Uterus (tissue), 2 donors: ENCODE data around the gene DHRS12.

ENCODE experiments used
- POLR2A ChIP-seq, 2 donors: fragments of 450-650 bp; IDR thresholded peaks; one replicate each; pipeline ENCODE4 v1.6.1; 2016; ENCODE audit warnings: antibody characterized with exemption in 2 of 2, mild to moderate bottlenecking in 1 of 2, moderate library complexity in 1 of 2
- TF ChIP-seq, protein P1 (sequence below), 4 experiments: fragments of 200-600 bp in 2 of 4; fragments of 450-650 bp in 2 of 4; sonication (generic) in 2 of 4; IDR thresholded peaks; one replicate each; pipeline ENCODE4 v1.5.1; 2016 to 2019; ENCODE audit warnings: antibody characterized with exemption in 4 of 4, mild to moderate bottlenecking in 2 of 4, moderate library complexity in 1 of 4

DNA sequence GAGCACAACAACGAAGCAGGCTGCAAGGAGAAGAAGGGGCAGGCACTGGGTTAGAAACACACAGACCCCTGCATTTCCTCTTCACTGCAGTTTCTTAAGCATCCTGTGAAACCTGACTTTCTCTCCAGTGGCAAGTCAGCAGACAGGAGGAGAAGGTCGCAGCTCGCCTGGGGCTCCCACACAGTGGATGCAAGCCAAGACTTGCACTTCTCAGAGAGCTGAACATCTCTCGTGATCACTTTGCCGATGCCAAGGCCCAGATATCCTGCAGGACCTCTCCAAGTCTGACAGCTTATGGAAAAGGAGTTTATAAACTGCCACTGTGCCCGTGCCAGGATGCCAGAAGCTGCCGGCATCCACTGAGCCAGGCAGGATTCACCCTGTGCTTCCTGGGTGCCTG is 22.6 kb upstream of the DHRS12 start:
- TF ChIP-seq POLR2A (IDR thresholded peaks at IDR 0.05): no peak
- TF ChIP-seq, protein P1, sequence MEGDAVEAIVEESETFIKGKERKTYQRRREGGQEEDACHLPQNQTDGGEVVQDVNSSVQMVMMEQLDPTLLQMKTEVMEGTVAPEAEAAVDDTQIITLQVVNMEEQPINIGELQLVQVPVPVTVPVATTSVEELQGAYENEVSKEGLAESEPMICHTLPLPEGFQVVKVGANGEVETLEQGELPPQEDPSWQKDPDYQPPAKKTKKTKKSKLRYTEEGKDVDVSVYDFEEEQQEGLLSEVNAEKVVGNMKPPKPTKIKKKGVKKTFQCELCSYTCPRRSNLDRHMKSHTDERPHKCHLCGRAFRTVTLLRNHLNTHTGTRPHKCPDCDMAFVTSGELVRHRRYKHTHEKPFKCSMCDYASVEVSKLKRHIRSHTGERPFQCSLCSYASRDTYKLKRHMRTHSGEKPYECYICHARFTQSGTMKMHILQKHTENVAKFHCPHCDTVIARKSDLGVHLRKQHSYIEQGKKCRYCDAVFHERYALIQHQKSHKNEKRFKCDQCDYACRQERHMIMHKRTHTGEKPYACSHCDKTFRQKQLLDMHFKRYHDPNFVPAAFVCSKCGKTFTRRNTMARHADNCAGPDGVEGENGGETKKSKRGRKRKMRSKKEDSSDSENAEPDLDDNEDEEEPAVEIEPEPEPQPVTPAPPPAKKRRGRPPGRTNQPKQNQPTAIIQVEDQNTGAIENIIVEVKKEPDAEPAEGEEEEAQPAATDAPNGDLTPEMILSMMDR (IDR thresholded peaks at IDR 0.05): no peak
